Pancreas (tissue), 10 donors: ENCODE measurements around the gene PRICKLE2. TPM values are rescaled to one million over a fixed set of nuclear protein-coding genes. Genes with fewer than 3 reads are reported as not detected.

Source experiments
- ATAC-seq, 4 donors: fragments of 200-7000 bp; cut with Tn5 transposase; one replicate each; pipeline versions ENCODE4 v1.8.0 to v1.9.1; 2020; ENCODE audit warnings: mild to moderate bottlenecking in 4 of 4, moderate library complexity in 4 of 4
- DNase-seq, 6 donors: peaks; one replicate each; pipeline ENCODE4 v3.0.0-alpha.2; 2020
- FAIRE-seq: peaks from 2 replicates; lab custom pipeline; 2012; peaks lifted over from hg19 to GRCh38; lab: Jason Lieb, UNC
- H3K27ac ChIP-seq, 4 donors: fragments of 200-600 bp; sonication (generic); 1 replicate in 3 of 4; 2 replicates in 1 of 4; pipeline versions ENCODE4 v1.5.0 to v1.8.0; 2020
- H3K27me3 ChIP-seq, 4 donors: fragments of 200-600 bp; one replicate each; pipeline ENCODE4 v1.8.0; 2021
- H3K36me3 ChIP-seq, 3 donors: fragments of 200-600 bp; sonication (generic) in 1 of 3; one replicate each; pipeline versions ENCODE4 v1.5.0 to v1.8.0; 2020 to 2021
- H3K4me1 ChIP-seq, 3 donors: fragments of 200-600 bp; one replicate each; pipeline ENCODE4 v1.8.0; 2021
- H3K4me3 ChIP-seq, 4 donors: fragments of 200-600 bp; sonication (generic) in 2 of 4; one replicate each; pipeline versions ENCODE4 v1.5.0 to v1.8.0; 2020 to 2021
- H3K9me3 ChIP-seq, 4 donors: fragments of 200-600 bp; one replicate each; pipeline ENCODE4 v1.8.0; 2021
- CTCF ChIP-seq, 4 donors: fragments of 200-600 bp; sonication (generic) in 3 of 4; IDR thresholded peaks; one replicate each; pipeline versions ENCODE4 v1.5.0 to v1.8.0; 2021; ENCODE audit warnings: antibody characterized with exemption in 4 of 4
- WGBS, 2 donors: extraction: QIAGEN DNeasy Blood & Tissue Kit; methylation state at CpG; one replicate each; pipeline ENCODE4 v1.1.7; 2013; 5-methylcytosine and 5-hydroxymethylcytosine counted together
- intact Hi-C, 3 donors: fragments of 100-400 bp; cut with DNase I; formaldehyde crosslinking; loops; one replicate each; pipeline versions ENCODE4 v1.11.1 to v1.14.2; 2022
- polyA plus RNA-seq, 2 donors: library from polyadenylated mRNA; stranded (reverse); fragments of 200-250 nt; gene quantifications; one replicate each; pipeline ENCODE4 v1.2.3, GENCODE V29; 2013
- total RNA-seq, 6 donors: library from RNA; stranded (reverse); fragmentation: NEBNext Ultra II Directional in 4 of 6; extraction: Animal tissue kit (Norgen Biotek cat#: 25700) in 4 of 6; gene quantifications; one replicate each; pipeline versions ENCODE4 v1.2.1 to v1.2.4, GENCODE V29; 2021 to 2023
- donor health status: healthy with polysubstance abuse.
- donor health status: DM: no; HTN: no; CAD: no; lungs with moderate emphysema.
- donor health status: DM: no; HTN: no; CAD: no.
- donor health status: control.
- donor health status: control.
- donor health status: Bipolar disorder and iron deficiency.
- donor health status: DM: yes; HTN: yes; CAD: no.
- donor health status: DM: no; HTN: no; CAD: no.
- donor health status: DM: no; HTN: no; CAD: no.
- donor health status: DM: yes; HTN: yes; CAD: no.

PRICKLE2 gene
- total and polyA plus RNA-seq, 8 donors, result 1.5 to 13.9 (median 7.2) TPM

GRCh38 chr3:64080616-64081234, 144.5 kb downstream of the PRICKLE2 start:
- intact Hi-C loops, result no loop called here
- Histone ChIP-seq H3K27me3 (no peaks in the 10 kb centered on the region), H3K4me3 (no peak overlapping the region), H3K36me3 (no peaks in the 10 kb centered on the region), H3K27ac (no peak overlapping the region), H3K4me1 (no peaks in the 10 kb centered on the region), H3K9me3 (no peaks in the 10 kb centered on the region)
- no peak for TF ChIP-seq CTCF (IDR thresholded peaks at IDR 0.05)
- FAIRE-seq (no peak), ATAC-seq (no peak), DNase-seq (no peak)
- 56 to 57% methylated on average over 1 of the region's 1 CpG for WGBS, 2 donors

- intact Hi-C loops, result no loop called here
These were observed 145.7 kb downstream of the PRICKLE2 start for GRCh38 chr3:64079369-64080150.

GRCh38 chr3:64078966-64079365, 146.3 kb downstream of the PRICKLE2 start:
- Histone ChIP-seq H3K4me3 (no peak overlapping the region), H3K27ac (no peak overlapping the region), H3K36me3 (no peaks in the 10 kb centered on the region), H3K4me1 (no peaks in the 10 kb centered on the region), H3K9me3 (no peaks in the 10 kb centered on the region), H3K27me3 (no peaks in the 10 kb centered on the region)
- intact Hi-C loops, result no loop called here
- TF ChIP-seq CTCF (IDR thresholded peaks at IDR 0.05), result no peak
- DNase-seq, result no peak
- peak in 1 of 4 donors; percentile 26 for ATAC-seq
- no peak for FAIRE-seq
- WGBS, 2 donors, result 50 to 51% methylated on average over 4 of the region's 4 CpGs

More at GRCh38 chr3:64079369-64080150, 145.7 kb downstream of the PRICKLE2 start:
- ATAC-seq (no peak), DNase-seq (no peak), FAIRE-seq (no peak)
- H3K9me3 ChIP-seq, result no peaks in the 10 kb centered on the region
- H3K4me1 ChIP-seq, result no peaks in the 10 kb centered on the region
- no peaks in the 10 kb centered on the region for H3K36me3 ChIP-seq
- H3K27me3 ChIP-seq, result no peaks in the 10 kb centered on the region
- no peak for TF ChIP-seq CTCF (IDR thresholded peaks at IDR 0.05)
- H3K4me3 ChIP-seq, result no peak overlapping the region
- no peak overlapping the region for H3K27ac ChIP-seq
- WGBS, 2 donors, result 85 to 90% methylated on average over 5 of the region's 5 CpGs

- H3K9me3 ChIP-seq, result no peaks in the 10 kb centered on the region
- ATAC-seq, result no peak
- H3K36me3 ChIP-seq, result no peaks in the 10 kb centered on the region
- FAIRE-seq, result no peak
- H3K27me3 ChIP-seq, result no peaks in the 10 kb centered on the region
- 77 to 88% methylated on average over 6 of the region's 6 CpGs for WGBS, 2 donors
- H3K4me1 ChIP-seq, result no peaks in the 10 kb centered on the region
- DNase-seq, result no peak
- intact Hi-C loops, result no loop called here
- no peak overlapping the region for H3K27ac ChIP-seq
- H3K4me3 ChIP-seq, result no peak overlapping the region
- TF ChIP-seq CTCF (IDR thresholded peaks at IDR 0.05), result no peak
These were observed 150.2 kb downstream of the PRICKLE2 start for GRCh38 chr3:64074895-64075679.
